NOMO-1 (cell line): ENCODE results near the gene HLA-DQA1.
"Not testable (repeated sequence)": the region's sequence is repeated elsewhere in the genome, so short reads cannot be mapped to it uniquely, and the experiment has no call there.

ENCODE experiments used
- DNase-seq, 2 experiments: peaks; one replicate each; lab custom pipeline; 2025; ENCODE audit not compliant: unreplicated experiment in 2 of 2; lab: John Stamatoyannopoulos, UW

Gene HLA-DQA1

DNA sequence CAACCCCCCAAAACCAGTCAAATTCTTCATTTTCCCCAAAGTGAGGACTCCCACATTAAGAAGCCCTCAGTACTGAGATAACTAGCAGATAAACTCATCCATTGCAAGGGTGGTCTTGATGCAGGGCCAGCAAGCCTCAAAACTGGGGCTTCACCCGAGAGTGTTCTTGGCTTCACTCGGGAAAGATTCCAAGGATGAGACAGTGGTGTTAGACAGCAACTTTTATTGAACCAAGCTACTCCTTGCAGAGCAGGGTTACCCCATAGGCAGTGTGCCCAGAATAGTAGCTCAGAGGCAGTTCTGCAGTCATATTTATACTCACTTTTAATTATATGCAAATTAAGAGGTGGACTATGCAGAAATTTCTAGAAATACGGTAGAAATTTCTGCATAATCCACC lies 15.8 kb upstream of the HLA-DQA1 start:
- DNase-seq, result no peak

DNA sequence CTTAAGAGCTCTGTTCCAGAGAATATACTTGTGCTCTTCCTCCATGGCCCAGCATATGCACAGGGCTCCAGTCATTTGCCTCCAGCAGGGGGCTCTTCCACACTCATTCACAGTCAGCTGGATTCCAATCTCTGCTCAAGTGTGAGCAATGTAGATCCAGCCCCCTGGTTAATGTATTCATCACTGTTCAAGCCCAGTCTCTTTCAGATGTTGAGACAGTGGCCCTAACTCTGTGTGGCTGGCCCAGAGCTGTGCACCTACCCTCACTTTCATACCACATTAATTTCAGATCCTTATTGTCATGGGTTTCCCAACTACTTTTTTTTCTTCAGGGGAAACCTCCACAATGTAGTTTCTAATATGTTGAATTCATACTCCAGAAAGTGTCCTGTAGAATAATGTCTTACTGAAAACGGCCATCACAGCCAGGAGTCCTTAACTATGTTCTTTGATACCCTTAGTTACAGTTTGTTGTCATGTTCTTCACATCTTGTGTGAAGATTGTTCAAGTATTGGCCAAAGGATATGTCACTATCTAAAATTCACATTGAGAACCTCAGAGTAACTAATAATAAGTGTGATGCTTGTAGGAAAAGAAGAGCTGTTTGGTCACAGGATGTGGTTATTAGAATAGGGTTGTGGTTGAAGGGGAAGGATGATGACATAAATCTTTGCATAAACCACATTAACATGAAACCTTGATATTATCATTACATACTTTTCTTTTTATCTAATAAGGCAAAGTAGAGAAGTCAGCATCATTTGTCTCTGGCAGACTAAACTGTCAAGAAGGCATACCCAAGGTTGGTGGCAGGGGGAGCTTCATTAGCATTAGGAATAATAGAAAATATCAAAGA lies 14.4 kb upstream of the HLA-DQA1 start:
- DNase-seq, result peak; percentile 59 to 94

DNA sequence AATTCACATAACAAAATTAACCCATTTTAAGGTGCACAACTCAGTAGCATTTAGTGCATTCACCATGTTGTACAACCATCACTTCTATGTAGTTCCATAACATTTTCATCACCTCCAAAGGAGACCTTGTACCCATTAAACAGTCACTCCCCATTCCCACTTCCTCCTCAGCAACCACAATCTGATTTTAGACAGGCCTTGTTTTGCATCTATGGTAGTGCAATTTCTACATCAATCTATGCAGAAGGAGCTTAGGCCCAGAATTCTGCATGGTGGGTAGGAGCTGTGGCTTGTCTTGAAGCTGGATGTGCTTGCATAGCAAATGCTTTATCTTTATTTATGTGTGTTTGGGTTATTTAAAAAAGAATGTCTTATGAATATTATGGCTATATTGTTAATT lies 13.5 kb upstream of the HLA-DQA1 start:
- peak; percentile 67 to 92 for DNase-seq

DNA sequence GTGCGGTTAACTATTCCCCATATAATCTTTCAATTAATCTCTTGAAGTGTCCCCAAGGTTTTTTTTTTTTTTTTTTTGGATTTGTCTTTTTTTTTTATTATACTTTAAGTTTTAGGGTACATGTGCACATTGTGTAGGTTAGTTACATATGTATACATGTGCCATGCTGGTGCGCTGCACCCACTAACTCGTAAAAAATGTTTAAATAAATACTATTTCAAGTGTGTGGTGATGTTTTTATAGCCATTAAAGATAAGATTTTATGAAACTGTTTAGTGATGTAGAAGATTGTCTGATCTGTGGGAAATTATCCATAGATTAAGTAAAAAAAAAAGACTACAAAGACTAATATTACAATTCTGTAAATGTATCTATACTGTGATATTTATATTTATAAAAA lies 12.6 kb upstream of the HLA-DQA1 start:
- no peak for DNase-seq

DNA sequence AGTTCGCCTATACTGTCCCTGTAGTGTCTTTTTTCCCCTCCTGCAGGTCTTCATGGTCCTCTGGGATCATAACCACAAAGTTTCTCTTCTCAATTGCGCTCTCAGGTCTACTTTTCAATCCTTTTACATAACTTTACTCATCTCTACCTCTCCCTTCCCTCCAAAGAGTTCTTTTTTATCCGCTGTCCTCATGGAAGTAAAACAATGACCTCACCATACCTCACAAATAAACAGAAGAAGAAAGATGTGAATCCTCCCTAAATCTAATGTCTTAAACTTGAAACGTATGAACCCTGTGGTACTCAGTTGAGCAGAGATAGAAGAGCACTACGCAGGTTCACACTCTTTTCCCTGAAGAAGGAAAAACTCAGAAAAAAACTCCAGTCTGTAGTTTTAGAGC lies 12.1 kb upstream of the HLA-DQA1 start:
- DNase-seq, result no peak

DNA sequence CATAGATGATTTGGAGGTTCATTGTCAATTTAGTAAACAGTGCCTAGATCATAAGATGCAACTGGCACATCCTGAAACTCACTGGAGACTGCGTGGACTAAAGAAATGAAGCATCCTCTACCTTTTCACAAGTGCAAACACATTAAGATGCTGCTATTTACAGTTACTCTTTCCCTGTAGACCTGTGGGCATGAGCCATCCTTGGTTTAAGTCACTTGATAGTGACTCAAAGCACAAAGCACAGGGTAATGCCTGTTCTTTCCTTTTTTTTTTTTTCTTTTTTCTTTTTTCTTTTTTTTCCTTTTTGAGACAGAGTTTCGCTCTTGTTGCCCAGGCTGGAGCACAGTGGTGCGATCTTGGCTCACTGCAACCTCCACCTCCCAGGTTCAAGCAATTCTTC lies 10.0 kb upstream of the HLA-DQA1 start:
- DNase-seq, result no peak

DNA sequence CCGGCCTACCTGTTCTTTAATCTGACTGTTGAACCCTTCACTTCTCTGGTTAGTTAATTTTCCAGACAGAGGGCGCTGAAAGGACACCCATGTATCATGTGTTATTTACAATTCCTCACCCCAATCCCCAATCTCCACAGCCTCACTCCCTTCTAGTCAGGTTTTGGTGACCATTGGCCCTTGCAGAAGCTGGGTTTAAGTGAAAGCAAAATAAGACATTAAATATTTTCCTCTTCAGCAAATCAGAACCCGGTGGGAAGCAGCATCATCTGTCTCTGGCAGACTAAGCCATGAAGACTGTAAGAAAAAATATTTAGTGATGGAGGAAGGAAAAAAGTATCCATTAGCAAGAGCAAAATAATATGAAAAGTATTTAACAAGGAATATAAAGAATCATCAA lies 9.4 kb upstream of the HLA-DQA1 start:
- DNase-seq, result peak; percentile 32 to 72

DNA sequence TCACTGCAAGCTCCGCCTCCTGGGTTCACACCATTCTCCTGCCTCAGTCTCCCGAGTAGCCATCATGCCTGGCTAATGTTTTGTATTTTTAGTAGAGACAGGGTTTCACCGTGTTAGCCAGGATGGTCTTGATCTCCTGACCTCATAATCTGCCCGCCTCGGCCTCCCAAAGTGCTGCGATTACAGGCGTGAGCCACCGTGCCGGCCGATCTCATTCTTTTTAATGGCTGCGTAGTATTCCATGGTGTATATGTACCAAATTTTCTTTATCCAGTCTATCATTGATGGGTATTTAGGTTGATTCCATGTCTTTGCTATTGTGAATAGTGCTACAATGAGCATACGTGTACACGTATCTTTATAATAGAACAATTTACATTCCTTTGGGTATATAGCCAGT lies 7.4 kb upstream of the HLA-DQA1 start:
- not testable (repeated sequence) for DNase-seq

DNA sequence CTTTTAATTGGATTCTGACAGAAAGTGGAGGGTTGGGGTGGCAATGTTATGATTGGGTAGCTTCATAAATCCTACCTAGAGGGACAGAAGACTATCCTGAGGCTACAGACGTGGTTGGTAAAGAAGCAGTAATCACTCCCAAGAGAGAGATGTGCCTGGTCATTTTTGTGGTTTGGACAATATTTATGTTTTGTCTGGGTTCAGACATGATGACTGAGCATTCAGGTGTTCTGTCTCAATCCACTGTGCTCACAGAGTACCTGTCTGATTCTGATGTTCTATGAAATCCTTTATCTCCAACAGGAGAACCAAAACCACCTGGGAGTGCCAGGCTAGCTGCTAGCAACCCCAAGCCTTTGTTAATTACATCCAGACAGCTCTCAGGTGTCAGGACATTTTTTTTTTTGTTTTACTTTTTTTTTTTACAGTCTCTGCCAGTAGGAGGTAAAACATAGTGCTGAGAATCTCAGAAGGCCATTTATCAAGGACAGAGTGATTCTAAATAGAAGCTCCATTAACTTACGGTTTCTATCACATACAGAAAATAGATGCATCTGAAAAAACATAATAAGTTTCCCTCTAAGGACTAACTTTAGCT lies 1.6 kb upstream of the HLA-DQA1 start:
- DNase-seq, result no peak

DNA sequence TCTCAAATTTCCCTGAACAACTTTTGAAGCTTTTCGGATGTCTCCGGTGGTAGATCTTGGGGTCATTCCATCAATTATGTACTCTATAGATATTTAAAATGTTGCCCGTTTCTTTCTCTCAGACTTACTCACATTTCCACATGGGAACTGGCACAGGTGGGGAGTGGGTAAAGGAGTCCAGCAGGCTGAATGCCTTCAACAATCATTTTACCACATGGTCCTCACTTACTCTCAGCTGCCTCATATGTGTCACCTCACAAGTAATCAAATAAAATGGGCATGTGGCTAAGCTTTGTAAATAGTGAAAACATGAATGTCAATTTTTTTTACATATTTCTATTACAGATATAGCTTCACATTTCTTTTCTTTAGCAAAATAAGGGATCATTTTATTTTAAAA lies 677 bp downstream of the HLA-DQA1 start:
- no peak for DNase-seq

DNA sequence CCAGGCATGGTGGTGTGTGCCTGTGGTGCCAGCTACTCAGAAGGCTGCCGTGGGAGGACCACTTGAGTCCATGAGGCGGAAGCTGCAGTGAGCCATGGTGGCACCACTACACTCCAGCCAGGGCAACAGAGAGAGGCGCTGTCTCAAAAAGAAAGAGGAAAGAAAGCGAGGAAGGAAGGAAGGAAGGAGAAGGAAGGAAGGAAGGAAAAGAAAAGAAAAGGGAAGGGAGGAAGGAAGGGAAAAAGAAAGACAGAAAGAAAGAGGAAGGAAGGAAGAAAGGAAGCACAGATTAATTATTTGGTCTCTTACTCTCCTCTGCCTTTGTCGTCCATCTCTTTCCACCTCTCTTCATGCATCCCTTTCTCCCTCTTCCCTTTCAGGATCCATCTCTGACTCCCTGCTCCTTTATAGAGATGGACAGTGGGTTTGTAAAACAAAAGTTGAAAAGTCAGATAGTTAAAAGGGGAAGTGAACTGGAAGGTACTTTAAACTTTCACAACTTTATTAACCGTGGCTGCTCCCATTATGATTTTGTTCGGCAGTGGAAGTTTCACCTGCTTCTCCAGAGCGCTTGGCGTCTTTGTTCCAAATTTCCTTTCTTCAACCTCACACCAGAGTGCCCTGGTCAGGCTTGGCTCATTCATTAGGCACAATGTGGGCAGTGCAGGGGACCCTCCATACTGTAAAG lies 1.5 kb downstream of the HLA-DQA1 start:
- DNase-seq, result peak in 1 of 2 experiments; percentile 24

DNA sequence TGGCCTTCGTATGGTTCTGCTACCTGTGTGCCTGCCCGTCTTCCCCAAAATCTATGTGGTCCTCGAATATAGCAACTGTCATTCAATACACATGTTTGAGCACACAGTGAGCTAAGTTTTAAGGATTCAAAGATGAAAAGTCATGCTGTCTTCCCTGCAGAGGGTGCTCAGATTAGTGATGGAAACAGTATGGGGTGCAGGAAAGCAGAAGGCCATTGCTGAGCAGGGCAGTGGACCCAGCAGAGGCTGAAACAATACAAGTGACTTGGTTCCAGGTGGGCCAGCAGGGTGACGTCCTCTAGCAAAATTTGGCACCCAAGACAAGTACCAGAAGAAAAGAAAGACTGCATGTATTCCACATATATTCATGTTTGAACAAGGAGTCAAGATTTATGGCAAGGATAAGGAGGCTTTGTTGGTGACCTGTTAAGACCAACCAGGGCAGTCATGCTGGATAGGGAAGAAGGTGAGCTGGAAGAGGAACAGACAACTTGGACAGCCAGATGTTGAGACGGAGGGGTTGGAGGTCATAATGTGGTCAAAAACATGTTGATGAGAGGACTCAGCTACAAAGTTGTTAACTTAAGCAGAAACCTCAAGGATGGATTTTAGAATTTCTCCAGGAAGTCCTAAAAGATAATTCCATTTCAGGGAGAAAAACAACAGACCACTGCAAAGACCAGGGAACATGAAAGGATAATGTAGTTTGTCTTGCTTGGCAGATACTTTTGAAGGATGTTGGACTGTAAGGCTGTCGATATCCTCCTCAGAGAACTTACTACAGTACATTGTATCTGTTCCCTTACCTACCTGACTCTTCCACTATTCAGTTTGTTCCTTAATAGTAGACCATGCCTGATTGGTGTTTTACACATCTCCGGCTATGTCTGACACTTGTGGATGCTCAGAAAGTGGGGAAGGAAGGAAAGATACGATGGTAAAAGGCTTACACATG lies 2.5 kb downstream of the HLA-DQA1 start:
- DNase-seq, result no peak

DNA sequence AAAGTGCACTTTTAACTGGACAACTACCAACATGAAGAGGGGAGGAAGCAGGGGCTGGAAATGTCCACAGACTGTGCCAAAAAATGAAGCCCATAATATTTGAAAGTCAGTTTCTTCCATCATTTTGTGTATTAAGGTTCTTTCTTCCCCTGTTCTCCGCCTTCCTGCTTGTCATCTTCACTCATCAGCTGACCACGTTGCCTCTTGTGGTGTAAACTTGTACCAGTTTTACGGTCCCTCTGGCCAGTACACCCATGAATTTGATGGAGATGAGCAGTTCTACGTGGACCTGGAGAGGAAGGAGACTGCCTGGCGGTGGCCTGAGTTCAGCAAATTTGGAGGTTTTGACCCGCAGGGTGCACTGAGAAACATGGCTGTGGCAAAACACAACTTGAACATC lies 3.9 kb downstream of the HLA-DQA1 start:
- DNase-seq, result no peak

DNA sequence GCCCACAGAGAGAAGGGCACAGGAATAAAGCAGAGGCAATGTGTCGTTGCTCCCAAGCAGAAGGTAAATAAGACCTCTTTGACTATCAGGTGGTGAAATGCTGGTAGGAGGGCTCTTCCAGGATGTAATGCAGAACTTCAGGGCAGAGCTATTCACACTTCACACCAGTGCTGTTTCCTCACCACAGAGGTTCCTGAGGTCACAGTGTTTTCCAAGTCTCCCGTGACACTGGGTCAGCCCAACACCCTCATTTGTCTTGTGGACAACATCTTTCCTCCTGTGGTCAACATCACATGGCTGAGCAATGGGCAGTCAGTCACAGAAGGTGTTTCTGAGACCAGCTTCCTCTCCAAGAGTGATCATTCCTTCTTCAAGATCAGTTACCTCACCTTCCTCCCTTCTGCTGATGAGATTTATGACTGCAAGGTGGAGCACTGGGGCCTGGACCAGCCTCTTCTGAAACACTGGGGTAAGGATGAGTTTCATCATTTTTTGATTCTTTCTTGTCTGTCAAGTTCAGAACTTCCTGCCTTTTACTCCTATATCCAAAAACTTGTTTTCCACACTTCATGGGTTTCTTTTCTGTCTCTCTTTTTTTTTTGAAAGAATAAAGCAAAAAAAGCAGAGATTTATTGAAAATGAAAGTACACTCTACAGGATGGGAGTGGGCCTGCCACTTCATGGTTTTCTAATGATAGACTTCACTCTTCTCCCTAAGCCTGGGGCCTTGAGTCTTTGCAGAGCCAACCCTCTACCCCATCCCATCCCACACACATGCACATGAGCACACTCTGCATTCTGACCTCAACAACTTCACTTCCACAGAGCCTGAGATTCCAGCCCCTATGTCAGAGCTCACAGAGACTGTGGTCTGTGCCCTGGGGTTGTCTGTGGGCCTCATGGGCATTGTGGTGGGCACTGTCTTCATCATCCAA lies 4.8 kb downstream of the HLA-DQA1 start:
- DNase-seq, result not testable (repeated sequence)

DNA sequence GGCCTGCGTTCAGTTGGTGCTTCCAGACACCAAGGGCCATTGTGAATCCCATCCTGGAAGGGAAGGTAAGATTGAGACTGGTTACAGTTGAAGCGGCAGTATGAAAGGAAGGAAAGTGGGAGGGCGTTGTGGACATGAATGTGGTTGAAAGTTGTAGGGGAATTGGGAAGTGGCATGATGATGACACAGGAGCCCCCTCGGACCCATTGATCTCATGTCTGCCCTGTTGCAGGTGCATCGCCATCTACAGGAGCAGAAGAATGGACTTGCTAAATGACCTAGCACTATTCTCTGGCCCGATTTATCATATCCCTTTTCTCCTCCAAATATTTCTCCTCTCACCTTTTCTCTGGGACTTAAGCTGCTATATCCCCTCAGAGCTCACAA lies 5.5 kb downstream of the HLA-DQA1 start:
- DNase-seq, result no peak

DNA sequence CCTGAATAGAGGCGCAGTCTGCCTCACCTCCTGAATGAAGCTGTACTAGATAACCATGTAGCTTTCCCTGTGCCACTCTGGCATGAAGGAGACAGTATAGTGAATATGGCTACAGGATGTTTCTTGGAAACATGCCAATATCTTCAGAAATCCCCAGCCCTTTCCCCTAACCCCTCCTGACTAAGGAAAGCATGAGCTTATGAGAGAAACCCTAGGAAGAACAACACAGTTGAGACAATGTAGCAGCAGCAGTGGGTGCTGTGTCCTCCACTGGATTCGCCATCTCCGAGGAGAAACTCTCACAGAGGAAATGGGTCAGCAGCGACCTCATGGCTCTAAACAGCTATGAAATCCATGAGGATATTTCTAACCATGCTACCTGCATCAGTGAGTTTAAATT lies 6.7 kb downstream of the HLA-DQA1 start:
- DNase-seq, result no peak

DNA sequence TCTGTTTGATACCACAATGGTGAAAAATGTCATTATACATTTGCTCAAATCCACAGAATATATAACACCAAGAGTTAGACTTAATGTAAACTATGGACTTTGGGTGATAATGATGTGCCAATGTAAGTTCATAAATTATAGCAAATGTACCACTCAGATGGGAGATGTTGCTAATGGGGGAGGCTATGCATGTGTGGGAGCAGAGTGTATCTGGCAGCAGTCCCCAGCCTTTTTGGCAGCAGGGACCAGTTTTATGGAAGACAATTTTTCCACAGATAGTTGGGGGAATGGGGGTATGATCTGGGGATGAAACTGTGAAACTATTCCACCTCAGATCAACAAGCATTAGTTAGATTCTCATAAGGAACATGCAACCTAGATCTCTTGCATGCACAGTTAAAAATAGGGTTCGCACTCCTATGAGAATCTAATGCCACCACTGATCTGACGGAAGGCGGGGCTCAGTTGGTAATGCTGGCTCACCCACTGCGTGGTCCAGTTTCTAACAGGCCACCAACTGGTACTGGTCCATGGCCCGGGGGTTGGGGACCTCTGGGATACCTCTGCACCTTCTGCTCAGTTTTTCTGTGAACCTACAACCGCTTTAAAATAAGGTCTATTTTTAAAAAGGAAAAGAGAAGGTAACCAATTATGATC lies 8.0 kb downstream of the HLA-DQA1 start:
- DNase-seq, result no peak

DNA sequence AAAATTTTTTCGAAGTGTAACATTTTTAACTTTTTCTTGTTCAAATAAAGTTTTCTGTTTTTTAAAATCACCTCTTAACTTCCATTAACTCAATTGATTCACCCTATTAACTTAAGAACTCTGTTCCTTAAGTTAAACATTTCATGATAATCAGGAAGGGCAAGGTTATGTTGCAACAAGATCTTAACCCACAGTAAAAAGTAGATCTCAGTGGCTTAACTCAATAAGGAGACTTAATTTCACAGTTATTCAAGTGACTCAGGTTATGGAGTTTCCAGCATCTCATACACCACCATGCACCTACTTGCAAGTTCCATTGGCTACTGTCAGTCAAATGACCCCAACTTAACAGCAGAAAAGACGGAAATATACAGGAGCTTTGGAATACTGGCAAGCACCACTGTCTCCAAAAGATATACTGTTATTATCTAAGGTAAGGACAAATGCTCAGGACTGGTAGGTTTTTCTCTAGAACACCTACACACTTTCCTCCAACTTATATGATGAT lies 18.1 kb downstream of the HLA-DQA1 start:
- DNase-seq, result peak in 1 of 2 experiments; percentile 49

DNA sequence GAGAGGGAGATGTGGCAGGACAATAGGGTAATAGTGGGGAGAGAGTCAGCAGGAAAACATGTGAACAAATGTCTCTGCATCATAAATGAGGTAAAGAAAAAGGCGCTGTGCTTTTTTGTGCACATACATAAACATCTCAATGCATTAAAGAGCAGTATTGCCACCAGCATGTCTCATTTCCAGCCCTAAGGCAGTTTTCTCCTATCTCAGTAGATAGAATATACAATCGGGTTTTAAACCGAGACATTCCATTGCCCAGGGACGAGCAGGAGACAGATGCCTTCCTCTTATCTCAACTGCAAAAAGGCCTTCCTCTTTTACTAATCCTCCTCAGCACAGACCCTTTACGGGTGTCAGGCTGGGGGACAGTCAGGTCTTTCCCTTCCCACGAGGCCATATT lies 20.1 kb downstream of the HLA-DQA1 start:
- not testable (repeated sequence) for DNase-seq
